GOT3 (cell line): ENCODE measurements around the gene PID1.

Source experiments
- DNase-seq: peaks from one replicate; lab custom pipeline; 2025; ENCODE audit warnings: mixed read lengths; lab: John Stamatoyannopoulos, UW

The PID1 gene

DNA sequence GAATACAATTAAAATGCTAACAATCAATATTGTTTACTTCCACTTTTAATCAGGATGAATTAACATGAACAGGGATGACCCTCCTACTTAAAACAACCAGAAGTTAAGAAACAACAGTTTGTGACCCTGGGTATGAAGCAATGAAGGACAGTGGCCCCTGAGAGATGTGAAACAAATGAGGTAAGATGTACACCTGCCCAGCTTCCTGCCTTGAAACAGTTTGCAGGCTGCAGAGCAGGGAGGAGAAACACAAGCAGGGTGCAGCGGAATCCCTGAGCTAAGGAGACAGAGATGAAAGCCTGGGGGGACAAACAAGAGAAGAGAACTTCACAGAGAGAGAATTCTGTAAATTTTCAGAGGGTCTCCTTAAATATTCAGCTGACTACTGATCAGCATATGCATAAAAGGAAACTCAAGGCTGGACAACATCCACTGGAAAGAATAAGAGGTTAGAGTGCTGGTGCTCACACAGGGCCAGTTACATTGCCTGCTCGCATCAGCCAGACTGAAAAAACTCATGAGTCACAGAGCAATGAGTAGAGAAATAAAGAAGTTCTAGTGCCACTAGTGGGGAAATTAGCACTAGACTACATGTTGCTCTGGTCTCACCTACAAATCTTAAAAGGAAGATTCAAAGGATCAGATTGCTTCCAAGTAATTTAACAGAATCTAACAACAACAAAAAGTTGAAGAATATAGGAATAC lies 106.4 kb downstream of the PID1 start:
- DNase-seq, result no peak

DNA sequence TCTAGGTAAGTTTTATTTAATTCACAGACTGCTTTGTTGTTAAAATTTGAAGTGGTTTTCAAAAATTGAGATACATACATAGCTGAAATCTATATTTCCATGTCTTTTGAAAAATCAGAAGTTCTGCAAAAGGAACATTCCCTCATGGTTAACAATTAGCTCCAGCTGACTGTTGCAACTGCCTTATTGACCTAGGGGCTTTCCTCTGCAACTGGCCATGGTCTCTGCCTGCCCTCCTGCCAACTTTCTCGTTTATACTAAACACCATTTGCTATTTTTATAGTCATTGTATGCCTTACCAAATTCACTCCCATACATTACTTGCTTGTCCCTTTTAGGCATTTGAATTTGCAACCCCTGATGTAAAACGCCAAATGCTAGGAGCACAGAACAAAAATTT lies 107.2 kb downstream of the PID1 start:
- no peak for DNase-seq

DNA sequence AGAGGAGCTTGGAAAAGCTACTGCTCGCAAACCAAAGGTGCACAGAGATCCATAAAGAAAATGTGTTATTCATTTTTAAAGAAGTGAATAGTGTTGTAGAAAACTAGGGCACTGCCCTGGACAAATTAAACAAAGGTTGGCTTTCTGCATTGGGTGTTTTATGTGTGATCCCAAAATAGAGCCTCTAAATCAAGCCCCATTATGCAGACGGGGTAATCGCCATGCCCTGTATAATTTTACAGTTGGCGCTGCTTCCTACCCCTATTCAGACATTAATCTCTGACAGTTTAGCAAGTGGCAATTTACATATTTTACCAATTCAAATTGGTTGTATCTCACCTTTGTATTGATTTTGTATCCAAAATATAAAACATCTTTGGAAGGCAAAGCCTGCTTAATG lies 109.1 kb downstream of the PID1 start:
- no peak for DNase-seq

DNA sequence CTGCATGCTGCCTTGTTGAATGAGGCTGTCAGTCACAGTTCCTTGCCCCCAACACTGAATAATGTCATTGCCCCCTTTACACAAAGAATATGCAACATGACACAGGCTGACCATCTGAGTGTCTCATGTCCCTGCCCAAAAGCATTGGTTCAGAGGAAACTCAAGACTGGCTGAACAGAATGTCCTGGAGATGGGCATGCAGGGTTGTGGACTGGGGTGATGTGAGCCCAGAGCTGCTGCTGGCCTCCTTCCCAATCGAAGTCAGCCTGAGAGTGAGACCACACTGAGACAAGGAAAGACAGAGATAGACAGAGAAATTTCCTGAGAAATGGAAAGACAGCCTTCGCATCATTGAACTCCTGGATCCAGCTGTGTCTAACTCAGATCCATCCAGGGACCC lies 110.1 kb downstream of the PID1 start:
- no peak for DNase-seq

DNA sequence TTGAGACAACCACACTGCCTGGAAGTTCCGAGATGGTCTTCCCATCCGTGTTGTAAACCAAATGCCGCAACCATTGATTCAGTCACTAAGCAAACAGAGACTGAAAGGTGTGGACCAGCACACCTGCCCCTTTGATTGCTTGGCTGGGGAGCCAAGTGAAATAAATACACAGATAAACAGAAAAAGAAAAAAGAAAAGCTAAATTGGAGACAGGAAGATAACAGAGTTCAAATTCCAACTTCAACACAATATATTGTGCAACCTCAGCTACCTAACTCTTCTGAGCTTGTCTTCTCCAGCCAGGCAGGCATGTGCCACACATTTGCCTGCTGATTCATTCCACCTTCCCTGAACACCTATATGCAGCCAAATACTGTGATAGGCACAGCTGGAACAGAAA lies 110.9 kb downstream of the PID1 start:
- no peak for DNase-seq

DNA sequence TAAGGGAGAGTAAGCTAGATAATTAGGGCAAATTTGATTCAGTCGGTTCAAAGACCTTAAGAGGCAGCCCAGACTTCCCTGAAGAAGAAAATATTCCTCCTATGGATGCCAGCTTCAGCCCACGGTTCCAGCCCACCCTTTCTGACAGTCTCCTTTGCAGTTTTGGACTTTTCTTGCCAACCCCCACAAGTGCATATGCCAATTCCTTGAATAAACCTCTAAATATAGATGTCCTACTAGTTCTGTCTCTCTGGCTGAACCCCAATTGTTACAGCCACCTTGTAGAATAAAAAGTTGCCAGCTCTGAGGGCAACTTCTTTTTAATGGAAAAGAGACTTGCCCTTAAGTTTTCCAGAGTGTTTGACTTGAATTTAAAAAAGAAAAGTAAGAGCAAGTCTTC lies 111.7 kb downstream of the PID1 start:
- no peak for DNase-seq

DNA sequence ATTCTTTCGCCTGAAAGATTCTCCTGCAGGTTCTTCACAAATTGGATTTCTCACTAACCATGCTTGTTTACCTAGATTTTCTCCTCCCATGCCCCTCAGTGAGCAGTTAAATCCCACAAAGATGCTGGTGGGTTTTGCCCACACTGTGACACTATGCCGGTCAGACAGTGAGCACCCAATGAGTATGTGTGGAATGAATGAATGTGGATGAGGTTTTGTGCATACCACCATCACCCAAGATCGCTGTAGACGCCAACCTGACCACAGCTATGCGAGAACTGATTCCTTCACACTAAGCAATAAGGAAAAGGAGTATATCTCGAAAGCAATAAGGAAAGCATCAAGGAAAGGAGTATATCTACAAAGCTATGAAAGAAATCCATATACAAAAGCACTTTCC lies 116.7 kb downstream of the PID1 start:
- DNase-seq, result no peak

DNA sequence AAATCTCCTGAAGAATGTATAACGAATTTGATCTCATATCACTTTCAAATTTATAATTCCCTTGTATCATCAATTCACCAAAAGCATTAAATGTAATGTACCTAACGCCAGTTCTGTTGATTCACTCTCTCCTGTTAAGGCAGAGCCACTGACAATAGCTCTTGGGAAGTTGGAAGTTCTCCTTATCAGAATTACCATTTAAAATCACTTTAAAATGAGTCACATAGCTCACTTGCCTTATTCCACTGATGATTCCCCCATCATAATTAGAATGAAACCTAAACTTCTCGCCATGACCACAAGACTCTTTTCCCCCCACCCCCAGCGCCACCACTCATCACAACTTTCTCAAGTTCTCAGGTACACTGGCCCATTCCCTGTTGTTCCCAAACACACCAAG lies 117.1 kb downstream of the PID1 start:
- DNase-seq, result no peak

DNA sequence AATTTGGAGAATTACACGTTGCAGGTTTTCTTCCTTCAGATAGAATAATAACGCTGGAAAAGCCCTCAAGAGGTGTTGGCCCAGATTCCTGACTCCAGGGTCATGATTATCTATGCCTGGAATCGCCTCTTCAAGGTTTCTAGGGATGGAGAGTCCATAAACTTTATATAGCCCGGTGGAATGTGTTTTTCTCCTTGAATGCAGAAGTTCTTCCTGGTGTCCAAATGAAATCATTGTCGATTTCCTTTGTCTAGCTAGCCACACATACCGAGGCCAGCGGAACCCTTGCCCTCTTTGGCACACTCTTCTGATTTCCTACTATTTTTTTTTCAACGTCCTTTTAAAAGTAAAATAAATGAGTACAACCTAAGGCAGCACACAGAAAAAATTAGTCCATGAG lies 117.8 kb downstream of the PID1 start:
- no peak for DNase-seq

DNA sequence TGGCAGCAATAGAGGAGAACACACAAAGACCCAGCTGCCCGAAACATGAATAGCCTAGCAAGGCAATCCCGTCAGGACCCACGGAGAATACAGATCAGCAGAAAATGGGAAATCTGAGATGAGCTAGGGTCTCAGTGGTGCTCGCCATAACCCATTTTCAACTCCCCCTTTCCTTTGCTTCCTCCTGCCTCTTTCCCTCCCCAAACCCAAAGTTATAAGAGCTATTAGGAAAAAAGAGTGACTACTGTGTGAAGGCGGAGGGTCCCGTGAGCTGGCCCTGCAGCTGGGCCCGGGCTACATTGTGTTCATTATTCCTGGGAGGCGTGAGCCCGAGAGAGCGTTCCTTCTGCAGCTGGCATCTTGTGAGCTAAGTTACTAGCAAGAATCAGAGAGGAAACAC lies 118.4 kb downstream of the PID1 start:
- no peak for DNase-seq

DNA sequence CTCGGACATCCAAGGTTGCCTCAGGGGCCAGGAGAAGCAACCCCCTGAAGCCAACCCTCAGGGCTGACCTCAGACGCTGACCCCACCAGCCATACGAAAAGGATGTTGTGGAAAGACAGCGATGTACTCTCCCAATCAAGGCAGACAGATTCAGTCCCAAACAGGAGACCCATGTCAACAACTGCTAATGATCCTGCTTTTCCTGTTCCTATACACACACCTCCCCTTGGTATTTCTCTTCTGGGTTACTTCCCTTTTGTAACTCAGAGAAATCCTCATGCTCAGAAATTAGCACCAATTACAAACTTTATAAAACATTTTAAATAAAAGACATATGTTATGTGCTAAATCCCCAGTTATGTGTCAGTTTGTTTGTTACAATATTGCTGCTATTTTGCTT lies 120.8 kb downstream of the PID1 start:
- DNase-seq, result no peak

DNA sequence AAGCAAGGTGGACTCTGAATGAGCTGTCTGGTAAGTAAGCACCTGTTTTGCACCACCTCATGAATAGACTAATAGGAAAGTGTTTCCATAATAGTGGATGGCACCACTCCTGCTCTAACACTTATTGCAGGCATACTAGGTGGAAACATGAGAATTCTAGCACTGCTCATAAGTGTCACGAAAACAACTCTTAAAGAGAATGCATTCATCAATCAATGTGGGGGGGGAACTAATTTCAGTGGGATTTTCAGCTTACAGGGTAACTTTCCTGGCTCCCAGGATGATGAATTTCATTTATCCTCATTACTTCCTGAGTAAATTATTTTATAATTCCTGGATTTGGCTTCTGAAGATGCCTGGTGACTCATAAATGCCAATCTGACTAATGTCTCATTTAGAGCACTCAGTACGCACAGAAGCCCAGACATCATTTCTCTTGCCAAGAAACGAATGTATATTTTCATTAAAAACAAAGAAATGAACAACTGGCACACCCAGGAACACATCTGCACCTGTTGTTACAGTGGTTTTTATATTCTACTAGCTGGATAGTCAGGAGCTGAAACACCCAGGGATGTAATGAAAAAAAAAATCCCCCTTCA lies 129.6 kb downstream of the PID1 start:
- no peak for DNase-seq

DNA sequence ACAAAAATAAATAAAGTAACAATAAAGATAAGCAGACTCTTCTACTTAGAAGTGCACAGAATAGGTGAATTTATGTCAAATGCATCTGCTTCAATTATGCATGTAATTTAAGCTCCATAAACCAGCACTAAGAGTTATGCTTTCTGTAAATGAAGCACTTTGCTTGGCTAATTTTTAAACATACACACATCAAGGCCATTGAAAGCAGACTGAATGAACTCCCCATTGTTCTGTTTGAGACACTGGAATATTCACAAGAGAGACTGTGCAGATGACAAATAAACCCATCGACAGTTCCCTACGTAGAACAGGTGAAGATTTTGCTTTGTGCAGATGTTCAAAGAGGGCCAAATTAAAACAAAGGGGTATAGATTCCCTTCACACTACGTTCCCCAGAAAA lies 133.4 kb downstream of the PID1 start:
- no peak for DNase-seq

DNA sequence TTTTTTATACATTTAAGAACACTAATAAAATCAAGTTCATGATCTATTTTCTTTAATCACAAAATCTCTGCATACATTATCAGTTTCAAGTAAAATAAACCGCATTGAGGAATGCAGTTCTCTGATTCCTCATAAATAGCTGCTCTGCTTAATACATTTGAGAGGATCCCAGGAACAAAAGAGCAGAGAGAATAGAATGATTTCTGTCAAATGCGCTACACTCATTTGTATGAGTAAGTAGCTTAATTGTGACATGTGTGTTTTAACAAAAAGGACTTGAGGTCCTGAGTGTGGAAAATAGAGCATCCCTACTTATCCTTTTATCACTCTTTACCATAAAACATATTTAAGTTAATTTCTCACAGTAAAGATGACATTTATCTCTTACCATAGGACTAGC lies 134.0 kb downstream of the PID1 start:
- no peak for DNase-seq

DNA sequence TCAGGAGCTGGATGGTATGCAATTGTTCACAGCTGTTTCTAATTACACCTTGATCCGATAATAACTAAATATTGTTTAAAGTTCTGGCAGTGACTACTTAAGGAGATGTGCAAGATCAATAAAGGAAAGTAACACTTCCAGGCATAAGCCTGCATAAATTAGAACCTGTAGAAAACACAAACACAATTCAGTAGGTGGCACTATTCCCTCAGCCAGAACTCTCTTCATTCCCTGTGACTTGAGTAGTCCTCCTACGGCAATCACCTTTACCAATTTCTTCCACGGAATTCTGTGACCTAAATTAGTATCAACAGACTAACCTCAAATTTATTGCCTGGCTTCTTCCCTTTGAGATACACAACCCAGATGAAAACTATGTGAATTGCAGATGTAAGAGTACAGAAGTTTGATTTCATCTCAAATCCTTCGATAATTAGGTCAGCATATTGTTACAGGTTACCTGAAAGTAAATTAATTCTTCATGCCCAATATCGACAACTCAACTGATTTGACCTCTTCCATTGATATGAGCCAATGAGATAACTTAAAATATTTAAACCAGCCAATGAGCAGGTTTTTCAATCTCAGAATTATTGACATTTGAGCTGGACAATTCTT lies 137.8 kb downstream of the PID1 start:
- no peak for DNase-seq

DNA sequence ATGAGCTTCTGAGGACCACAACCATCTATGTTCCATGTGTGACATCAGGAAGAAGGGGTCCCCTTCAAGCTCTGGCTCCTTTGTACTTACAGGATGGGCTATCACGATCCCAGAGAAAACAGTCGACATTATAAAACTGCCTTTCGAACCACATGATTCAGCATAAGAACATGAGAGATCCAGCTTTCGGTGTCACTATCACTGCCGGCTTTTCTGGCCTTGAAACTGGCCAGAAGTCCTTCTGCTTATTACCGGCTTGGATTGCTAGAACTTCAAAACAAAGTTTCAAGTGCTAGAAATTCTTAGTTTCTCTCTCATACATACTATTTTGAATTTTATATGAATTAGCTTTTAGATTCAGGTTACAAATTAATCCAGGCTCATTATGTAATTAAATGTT lies 138.9 kb downstream of the PID1 start:
- no peak for DNase-seq

DNA sequence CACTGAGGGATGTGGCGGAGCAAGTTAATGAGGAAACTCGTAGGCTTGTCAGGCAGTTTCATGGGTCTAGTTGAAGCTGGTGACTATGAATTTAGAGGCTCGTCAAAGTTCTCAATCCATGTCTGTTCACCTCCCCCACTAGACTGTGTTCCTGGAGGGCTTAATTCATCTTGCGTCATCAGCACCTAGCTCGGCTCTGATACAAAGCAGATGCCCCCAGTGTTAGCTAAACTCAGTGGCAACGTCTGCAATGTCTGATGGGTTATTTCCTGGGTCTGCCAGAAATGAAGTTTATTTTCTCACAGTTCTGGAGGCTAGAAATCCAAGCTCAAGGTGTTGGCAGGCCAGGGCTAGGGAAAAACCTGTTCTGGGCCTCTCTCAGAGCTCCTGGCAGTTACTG lies 140.6 kb downstream of the PID1 start:
- no peak for DNase-seq

DNA sequence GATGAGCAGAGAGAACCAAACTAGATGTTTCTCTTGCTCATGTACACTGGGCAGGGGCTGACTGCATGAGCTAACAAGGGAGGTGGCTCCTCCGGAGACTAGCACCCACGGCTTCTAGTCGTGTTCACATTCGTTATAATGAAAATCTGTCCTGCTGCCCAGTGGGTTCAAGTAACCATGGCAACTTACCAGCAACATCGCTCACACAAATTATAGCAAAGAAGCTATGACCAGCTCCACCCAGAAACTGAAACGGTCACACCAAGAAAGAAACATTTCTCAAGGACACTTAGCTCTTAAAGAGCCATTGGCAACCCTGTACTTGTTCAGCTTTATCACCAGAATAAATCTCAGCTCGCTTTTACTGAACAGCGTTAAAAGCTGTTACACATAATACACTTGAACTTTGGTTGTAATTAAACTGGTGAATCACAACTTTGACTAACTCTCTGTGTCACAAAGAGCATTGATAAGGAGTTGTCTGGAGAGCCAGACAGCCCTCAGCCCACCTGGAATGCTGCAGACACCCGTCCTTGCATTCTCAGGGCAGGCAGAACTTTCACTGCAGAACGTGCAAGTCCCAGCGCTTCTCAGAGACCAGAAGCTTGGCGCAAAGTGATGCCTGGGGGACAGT lies 141.2 kb downstream of the PID1 start:
- no peak for DNase-seq

DNA sequence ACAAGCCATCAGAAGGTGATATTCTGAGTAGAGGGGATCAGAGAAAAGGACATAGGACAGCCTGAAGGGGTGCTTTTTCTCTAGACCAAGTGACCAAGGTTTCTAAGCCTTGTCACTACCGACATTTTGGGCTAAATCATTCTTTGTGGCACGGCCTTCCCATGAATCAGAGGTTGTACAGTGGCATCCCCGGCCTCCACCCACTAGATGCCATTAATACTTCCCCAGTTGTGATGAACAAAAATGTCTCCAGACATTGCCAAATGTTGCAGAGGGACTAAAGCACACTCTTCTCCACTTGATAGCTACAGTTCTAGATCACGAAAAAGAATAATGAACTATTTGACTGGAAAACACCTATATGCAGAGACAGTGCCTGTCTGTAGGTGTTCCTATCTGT lies 143.6 kb downstream of the PID1 start:
- DNase-seq, result no peak

DNA sequence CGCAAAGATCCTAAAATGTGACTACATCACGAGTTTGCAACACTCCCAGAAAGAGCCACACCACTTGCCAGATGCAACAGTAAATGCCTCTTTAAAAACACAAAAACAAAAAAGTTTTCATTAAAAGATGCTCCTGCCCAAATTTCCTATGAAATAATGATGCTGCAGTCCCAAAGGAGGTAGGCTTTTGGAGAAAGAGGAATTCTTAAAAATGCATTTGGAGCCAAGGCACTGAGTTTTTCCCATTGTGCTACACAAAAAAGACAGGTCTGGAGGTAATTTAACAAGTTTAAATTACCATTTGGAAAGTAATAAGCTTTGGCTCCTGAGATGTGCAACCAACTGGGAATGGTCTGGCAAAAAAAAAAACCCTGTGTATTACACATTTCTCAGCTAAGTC lies 145.0 kb downstream of the PID1 start:
- no peak for DNase-seq

DNA sequence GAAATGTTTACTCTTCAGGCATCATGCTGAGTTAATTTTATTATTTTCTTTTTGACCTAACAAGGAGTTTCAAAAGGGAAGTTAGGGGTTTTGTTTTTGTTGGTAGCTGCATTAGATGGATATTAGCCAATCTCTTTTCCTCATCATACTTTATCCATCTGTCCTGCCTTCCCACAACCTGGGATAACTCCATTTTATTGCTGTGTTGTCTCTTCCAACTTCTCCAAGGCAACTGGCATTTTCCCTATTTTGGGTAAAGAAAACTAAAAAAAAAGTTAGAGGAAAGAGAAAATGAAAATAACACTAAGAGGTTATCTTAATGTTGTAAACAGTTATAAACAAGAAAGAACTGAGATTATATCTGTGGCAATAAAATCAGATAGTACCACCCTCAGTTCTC lies 147.0 kb downstream of the PID1 start:
- DNase-seq, result no peak

DNA sequence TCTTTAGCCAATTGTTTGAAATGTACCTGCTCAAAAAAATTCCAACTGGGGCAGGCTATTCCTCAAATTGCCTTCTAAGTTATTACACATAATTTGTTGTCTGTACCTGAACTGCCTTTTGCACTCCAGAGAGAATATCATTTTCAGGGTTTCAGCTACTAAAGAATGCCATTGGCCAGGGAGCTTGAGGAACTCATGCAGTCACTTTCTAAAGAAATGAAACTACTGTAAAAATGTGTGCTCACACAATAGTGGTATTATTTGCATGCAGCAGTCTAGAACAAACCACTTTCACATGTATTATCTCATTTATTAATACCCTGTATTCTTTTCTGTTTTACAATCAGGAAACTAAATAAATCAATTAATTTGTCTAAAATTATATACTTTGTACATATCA lies 152.2 kb downstream of the PID1 start:
- no peak for DNase-seq

DNA sequence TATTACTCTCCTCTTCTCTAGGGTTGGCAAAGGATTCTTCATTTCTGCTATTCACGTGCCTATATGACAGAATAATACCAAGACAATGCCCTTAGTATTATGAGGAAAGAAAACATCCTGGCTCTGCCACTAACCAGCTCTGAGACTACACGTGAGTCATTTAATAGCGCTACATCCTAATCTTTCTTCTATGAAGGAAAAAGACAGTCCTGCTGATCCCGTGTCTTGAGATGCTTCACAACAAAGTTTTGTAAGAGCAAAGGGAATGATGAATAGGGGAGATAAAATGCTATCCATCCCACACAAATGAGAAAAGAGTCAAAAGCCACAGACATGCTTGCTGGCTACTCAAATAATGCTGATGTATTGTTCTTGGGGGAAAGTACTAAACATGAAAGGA lies 152.8 kb downstream of the PID1 start:
- DNase-seq, result no peak
